Upper lobe of left lung (tissue), 4 donors: ENCODE data around the gene MFSD2B.

Experiments
- EP300 ChIP-seq, 4 donors: sonication (generic); formaldehyde crosslinking; IDR thresholded peaks; one replicate each; pipeline ENCODE4 v1.5.1; 2017; ENCODE audit warnings: antibody characterized with exemption in 4 of 4, control low read depth in 2 of 4
- POLR2A ChIP-seq, 4 donors: fragments of 450-650 bp; IDR thresholded peaks; one replicate each; pipeline ENCODE4 v1.5.1; 2016 to 2017; ENCODE audit warnings: antibody characterized with exemption in 4 of 4, mild to moderate bottlenecking in 2 of 4
- TF ChIP-seq, protein P1 (sequence below), 6 experiments: fragments of 450-650 bp in 4 of 6; fragments of 200-600 bp in 2 of 6; sonication (generic) in 2 of 6; IDR thresholded peaks; one replicate each; pipeline ENCODE4 v1.5.1; 2016 to 2019; ENCODE audit warnings: antibody characterized with exemption in 6 of 6

- TF ChIP-seq EP300 (IDR thresholded peaks at IDR 0.05), result no peak
- TF ChIP-seq, protein P1, sequence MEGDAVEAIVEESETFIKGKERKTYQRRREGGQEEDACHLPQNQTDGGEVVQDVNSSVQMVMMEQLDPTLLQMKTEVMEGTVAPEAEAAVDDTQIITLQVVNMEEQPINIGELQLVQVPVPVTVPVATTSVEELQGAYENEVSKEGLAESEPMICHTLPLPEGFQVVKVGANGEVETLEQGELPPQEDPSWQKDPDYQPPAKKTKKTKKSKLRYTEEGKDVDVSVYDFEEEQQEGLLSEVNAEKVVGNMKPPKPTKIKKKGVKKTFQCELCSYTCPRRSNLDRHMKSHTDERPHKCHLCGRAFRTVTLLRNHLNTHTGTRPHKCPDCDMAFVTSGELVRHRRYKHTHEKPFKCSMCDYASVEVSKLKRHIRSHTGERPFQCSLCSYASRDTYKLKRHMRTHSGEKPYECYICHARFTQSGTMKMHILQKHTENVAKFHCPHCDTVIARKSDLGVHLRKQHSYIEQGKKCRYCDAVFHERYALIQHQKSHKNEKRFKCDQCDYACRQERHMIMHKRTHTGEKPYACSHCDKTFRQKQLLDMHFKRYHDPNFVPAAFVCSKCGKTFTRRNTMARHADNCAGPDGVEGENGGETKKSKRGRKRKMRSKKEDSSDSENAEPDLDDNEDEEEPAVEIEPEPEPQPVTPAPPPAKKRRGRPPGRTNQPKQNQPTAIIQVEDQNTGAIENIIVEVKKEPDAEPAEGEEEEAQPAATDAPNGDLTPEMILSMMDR (IDR thresholded peaks at IDR 0.05), result no peak
- TF ChIP-seq POLR2A (IDR thresholded peaks at IDR 0.05), result no peak
Observed at GRCh38 chr2:23994567-23994966, 15.3 kb upstream of the MFSD2B start.
